Stimulated activated CD4-positive, alpha-beta T cell treated with anti-CD3 and anti-CD28 coated beads, Interleukin-4, amount 100 ng/mL, for 48 hours (primary cell): ENCODE data around the gene CENPN.
A peak's percentile ranks its signal among the peaks of the same experiment; 100 is the strongest.

Source experiments
- DNase-seq, 2 donors: peaks; one replicate each; pipeline ENCODE4 v3.0.0-alpha.2; 2020; ENCODE audit warnings: low read depth in 2 of 2

CENPN gene

DNA sequence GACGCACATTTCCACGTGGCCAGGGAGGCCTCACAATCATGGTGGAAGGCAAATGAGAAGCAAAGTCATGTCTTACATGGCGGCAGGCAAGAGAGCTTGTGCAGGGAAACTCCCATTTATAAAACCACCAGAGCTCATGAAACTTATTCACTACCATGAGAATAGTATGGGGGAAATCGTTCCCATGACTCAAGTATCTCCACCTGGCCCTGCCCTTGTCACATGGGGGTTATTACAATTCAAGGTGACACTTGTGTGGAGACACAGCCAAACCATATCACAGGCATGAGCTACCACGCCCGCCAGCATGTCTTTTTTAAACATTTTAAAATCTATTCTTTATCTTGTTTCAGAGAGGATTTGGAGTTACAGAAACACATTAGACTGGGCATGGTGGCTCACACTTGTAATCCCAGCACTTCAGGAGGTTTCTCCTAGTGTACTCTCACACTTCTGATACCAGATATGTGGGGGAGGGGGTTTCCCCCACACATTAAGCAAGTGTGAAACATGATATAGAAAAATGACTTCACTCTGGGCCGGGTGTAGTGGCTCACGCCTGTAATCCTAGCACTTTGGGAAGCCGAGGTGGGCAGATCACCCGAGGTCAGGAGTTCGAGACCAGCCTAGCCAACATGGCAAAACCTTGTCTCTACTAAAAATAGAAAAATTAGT, 23.1 kb downstream of the CENPN start:
- DNase-seq: no peak

DNA sequence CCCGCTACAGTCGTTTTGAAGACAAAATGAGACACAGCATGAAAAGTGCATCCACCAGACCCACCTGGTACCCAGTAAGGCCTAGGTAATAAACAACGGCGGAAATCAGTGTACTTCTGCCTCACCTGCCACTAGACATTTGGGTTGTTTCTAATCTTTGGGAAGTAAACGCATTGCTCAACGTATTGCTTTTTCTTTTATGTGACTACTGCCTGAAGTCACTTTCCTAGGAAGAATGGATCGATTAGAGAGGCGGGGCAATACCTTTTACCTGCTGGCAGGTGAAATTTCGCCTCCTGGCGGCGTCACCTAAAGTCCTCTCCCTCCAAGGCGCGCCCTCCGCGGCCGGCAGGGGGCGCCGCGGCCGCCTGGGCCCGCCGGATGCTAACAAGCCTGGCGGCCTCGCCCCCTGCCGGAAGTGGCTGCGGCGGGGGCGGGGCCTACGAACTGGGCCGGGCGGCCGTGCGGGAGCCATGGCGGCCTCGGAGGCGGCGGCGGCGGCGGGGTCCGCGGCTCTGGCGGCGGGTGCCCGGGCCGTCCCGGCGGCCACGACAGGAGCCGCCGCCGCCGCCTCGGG, 28.5 kb downstream of the CENPN start, which contains the start of gene ATMIN:
Gene ATMIN (plus strand): TSS at position 445 of the 577 bp plus-strand sequence. CDS start 29 bp downstream, at position 474.
- DNase-seq: peak; percentile 76 to 80

DNA sequence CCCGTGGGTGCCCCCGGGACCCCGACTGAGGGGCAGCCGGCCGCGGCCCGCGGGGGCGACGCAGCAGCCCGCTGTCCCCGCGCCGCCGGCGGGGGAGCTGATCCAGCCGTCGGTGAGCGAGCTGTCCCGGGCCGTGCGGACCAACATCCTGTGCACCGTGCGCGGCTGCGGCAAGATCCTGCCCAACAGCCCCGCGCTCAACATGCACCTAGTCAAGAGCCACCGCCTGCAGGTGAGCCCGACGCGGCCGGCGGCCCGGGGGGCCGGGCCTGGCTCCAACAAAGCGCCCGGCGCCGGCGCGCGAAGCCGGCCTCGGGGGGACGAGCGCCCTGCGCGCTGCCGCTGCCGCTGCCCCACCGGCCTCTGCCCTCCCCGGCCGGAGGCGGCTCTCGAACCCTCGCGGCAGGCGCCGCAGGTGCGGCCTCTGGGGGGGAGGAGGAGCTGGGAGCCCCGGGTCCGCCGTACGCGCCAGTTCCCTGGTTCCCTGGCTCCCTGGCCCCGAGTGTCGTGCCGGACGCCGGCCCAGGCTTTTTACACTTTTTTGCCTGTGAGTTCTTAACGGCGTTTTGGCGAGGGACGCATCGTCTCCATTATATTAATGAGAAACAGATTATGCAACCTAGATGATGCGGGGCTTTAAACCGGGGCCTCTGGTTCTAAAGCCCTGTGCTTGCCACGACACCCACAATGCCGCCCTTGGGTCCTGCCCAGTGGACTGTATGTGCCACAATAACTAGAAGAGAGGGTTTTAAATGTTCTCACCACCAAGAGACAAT, 29.1 kb downstream of the CENPN start:
- DNase-seq: peak; percentile 12 to 28

DNA sequence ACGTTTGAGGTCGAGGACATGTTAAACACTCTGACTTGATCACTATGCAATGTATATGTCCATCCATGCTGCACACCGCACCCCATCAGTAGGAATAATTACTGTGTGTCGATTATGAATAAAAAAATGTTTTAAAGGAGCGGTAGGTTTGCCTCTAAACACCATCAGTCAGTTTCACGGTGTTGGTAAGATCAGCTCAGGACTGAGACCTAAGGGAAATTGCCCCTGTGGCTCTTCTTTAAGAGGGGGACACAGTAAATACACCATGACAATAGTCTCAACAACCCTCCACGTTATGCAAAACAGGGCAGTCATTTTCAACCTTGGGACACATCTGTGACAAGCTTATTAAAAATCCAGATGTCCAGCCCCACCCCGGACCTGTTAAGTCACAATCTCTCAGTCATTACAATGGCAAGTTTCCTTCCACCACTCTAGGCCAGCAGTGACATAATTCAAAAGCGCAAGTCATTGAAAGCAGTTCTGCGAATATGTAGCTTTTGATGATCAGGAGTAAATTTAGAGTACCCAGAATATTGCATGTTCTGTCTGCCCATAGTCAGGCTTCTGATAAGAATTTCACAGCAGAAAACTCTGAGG, 29.8 kb downstream of the CENPN start:
- no peak for DNase-seq

DNA sequence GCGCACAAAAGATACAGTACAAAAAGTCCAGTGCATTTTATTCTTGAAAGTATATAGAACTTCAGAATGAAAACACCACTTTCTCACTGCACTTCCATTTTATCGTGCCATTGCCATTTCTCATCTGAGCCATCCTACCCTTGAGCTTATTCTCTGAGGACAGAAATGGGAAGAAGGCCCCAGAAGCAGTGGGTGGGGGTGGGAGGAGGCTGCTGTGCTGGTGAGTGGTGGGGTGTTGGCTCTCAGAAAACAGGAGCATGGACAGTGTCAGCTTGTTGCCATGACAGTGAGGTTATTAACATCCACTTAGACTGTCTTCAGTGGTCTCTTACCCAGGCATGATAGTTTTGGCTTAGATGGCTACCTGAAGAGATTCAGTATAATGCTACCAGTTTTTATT, 33.1 kb downstream of the CENPN start:
- DNase-seq: no peak

DNA sequence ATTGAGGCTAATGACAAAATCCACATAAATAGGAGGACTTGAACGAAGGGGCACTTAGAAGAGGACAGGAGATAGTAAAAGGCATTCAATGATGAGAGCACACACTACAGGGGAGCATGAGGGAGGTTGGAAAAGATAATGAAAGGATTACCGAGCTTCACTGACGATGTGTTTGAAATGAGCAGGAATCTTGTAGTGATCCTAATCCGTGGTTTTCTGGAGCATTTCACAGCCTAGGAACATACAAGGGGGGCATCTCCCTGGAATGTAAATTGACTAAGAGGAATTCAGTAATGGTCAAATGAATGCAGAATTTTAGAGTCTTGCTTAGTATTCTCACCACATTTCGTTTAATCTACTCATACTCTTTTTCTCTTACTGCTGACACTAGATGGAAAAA, 33.8 kb downstream of the CENPN start:
- DNase-seq: no peak

DNA sequence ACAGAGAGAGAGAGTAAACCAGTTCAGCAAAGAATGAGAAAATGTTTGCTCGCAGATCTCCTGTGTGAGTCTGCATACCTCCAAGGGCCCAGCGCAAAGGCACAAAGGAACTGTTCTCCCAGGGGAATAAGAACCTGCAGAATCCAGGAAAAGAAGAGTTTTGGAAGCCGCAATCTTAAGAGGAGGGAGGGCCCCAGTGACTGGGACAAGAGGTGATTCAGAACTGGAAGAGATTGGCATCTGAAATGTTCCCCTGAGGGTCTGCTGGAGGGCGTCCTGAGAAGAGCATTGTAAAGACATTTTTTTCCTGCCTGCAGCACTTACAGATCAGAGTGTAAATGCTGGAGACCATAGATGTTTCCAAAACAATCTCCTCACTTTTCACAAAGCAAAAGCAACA, 34.7 kb downstream of the CENPN start:
- no peak for DNase-seq

DNA sequence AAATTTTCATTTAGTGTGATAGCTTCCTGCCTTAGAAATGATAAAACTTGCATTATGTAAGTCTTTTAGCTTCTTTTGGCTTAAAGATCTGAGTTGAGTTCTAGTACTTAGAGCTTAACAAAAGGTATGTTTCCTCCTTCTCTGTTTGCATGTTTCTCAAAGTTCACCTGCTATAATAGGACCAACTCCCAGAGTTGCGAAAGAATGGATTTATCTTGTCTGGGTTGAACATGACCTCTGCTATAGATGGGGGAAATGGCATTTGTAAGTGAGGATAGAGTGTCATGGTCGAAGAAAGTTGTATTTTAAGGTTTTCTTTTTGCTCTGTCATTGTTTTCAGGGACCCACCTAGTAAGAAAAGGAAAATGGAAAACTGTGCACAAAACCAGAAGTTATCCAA, 35.8 kb downstream of the CENPN start:
- no peak for DNase-seq

DNA sequence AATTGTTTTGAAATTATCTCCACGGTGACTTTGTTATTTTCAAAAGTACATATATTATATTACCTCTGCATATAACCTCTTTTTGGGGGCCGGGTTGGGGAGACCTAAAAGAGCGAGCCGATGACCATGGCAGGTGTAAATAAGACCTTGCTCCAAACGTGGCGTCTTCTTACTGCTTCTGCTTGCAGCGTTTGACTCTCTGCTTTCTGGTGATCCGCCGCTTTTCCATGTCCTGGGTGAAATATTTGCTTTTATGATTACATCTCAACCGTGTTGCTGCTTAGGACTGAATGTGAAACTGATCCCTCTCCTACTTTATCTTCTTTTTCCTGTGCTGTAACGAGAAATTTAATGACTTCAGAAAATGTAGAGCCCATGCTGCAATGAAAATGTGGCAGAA, 46.7 kb downstream of the CENPN start:
- DNase-seq: no peak

DNA sequence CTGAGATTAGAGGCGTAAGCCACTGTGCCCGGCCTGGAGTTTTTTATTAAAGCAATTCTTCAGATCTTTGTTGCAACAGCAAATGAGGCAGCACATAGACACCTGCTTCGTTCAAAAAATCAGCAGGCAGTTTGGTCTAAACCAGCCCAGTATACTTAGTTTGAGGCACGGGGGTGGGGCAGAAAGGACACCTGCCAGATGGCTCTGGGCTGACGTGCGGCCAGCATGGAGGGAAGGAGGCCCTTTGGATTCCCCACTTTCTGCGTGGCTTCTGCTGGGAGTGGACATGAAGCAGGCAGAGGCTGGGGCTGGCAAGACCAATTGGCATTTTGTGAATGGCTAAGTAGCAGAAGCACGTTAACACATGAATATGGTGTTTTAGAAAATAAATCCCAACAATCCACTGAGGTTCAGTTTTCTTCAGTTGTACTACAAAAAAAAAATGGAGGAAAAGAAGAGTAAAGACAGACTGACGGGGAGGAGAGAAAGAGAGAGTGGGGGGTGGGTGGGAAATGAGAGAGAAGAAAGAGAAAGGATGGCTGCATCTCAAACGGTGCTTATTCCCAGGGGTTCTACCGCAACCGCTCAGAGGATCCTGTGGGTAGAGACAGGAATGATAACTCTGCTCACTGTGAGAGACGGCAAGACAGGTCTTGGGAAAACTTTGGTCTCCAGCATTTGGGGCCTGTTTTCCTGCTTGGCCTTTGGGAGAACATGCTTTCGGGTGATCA, 53.7 kb downstream of the CENPN start:
- DNase-seq: no peak

DNA sequence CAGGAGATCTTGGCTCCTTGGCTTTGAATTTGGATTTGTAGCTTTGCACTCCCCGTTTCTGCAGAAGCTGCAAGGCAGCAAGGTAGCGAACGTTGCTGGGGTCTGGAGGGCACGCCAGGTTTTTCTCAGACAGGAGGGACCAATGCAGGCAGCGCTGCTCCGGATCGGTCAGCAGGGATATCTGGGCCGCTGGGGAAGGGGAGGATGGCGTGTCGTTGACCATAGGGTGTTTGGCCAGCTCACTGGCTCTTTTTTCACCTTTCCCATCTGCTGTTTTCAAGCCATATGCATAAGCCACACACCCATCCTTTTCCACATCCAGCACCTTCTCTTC, 54.3 kb downstream of the CENPN start:
- DNase-seq: no peak

DNA sequence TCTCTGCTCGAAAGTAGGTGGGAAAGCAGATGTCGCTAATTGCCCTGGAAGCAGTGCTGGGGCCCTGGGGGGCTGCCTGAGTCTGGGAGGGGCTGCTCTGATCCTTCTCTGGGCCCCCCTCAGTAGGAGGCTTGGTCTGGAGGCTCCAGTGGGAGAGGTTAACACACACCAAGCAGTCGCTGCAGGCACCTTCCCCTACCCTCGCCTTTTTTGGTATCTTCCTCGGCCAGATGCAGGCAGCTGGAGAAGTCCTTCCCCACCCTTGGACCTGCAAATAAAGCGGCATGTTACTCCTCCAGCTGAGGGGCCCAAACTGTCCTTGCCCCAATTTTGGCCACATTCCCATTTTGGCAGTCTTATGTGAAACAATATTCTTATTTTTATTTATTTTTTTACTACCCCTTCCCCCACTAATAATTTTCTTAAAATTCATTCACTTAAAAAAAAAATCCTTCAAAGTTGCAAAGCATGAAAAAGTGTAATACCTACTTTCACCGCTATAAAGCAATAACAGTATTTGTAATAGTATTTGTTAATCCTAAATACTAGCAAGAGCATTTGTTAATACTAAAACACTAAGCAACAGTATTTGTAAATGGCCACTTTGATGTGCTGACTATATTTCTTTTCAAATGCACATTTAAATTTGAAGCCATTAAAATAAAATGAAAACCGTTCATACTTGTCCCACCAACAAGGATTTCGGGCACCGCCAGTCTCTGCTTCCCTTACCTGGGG, 55.0 kb downstream of the CENPN start:
- DNase-seq: no peak

DNA sequence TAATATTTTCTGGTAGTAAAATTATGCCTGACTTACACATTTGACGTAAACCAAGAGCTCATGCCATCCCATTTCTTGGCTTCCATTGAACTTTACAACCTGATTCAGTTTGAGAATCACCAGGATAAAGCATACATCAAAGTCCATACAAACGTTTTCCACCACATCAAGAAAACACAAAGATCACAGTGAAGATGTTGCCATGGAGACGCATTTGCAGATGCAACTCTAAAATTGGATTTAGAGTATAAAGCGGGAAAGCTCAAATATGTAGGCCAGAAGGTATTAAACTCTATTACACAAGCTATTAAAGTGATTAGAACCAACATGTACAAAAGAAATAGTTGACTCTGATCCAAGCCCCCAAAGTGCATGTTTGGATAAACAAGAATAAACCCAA, 59.7 kb downstream of the CENPN start:
- DNase-seq: no peak

DNA sequence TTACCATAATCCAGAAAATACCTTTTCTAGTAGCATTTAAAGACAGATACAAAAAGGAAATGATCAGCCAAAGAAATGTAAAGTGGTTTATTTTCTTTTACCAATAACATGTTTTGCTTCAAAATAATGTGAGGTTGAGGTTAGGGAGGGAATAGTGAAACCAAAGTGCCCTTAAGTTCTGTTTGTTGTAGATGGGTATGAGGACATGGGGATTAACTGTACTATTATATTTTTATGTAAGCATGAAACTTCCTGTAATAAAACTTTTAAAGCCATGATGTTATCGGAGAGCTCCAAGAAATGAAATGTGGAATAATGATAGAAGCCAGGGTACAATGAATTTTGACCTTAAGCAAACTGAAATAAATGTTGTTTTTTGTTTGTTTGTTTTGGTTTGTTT, 60.2 kb downstream of the CENPN start:
- no peak for DNase-seq

DNA sequence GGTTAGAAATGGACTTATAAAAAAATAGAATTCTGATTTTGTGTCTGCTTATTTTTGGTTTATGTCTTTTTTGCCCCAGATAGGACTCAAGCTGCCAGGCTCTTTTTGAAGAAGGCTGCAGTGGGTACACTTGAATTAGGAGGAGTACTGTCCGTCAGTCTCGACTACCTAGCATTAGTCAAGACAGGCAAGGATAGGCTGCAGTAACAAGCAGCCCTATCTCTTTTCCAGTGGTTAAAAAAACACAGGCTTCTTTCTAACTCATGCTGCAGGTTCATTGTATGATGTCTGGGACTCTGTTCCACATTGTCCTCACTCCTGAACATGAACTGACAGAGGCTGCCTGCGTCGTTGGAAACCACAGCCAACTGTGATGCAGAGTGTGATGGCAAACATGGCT, 62.0 kb downstream of the CENPN start:
- DNase-seq: no peak

DNA sequence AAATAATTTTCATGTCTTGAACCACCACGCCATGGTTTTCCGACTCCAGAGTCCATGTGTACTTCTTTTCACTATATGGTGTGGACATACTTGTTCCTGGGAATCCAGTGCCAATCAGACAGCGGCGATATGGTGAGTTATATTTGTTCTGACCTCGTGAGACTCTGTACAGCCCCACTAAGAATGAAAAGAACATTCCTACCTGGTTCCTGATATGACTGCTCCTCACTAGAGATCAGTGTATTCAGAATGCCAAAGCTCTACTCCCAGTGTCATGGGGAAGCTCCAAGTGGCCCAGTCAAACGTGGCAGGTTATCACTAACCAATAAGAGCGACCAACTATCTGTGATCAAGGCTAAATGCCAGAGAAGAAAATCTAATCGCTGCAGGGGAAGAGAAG, 64.0 kb downstream of the CENPN start:
- DNase-seq: no peak

DNA sequence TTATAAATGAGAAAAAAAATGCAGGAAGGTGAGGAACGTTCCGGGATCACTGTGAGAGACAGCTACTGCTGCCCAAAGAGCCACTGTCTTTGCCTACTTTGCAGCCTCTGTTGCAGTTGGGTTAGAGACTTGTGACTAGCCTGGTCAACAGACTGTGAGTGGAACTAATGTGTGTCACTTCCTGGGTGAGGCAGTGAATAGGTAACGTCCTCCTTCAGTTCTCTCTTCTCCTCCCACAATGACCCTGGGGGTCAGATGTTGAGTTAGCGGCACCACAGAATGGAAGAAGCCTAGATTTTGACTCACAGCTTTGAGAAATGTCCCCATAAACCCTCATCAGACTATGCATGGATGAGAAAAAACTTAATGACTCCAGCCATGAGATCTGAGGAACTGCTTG, 64.8 kb downstream of the CENPN start:
- DNase-seq: no peak

DNA sequence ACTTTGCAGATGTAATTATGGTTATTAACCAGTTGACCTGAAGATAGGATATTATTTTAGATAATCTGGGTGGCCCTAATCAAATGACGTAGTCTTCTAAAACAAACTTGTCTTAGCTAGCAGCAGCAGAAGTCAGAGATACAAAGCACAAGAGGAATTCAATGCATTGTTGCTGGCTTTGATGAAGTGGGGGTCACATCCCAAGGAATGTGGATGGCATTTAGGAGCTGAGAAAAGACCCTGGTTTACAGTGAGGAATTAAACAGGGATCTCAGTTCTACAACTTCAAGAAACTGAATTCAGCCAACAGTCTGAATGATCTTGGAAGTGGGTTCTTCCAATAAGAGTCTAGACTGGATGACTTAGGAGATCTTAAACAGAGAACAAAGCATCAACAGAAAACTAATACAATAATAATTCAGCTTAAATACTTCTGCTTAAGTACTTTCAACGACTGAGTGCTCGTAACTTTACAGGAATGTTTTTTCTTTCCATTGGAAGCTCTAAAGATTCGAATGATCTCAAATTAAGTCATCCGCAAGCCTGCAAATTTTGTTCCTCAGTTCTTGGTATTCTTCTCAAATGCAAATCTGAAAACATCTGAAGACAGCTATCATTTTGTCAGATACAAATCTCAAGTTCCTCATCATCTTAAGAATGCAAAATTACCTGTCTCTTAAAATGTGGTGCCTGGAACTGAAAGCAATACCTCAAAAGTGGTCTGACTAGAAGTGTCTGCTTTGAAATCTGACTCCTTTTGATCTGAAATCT, 66.7 kb downstream of the CENPN start:
- DNase-seq: no peak

DNA sequence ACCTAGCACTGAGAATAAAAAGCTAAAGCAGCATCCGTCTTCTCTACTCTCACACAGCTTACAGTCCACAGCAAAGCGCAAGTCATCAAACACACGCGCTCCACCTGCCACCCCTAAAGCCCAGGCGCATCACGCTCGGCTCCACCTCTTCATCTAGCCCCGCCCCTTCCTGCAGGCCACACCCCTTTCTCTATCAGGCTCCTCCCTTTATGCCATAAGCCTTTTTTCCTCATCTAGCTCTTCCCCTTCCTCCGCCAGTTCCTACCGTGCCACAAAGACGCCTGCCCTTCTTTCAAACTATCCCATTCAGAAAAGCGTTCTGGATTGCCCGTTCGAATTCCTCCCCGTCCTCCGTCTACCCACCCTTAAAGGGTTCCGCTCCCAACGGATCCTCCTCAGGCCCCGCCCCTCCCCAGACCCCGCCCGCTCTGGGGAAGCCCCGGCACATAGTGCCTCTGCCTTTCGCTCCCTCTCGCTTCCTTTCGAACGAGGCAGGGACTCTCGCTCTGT, 69.6 kb downstream of the CENPN start:
- DNase-seq: peak; percentile 89 to 96
